Hematopoietic multipotent progenitor cell treated with erythropoietin and hydrocortisone succinate and interleukin-3 and kit ligand, for 17 days (in vitro differentiated cells): ENCODE measurements around the gene STPG4.

ENCODE experiments used
- DNase-seq: peaks from one replicate; pipeline ENCODE4 v3.0.0-alpha.2; 2015; ENCODE audit warnings: low spot score

STPG4 gene

DNA sequence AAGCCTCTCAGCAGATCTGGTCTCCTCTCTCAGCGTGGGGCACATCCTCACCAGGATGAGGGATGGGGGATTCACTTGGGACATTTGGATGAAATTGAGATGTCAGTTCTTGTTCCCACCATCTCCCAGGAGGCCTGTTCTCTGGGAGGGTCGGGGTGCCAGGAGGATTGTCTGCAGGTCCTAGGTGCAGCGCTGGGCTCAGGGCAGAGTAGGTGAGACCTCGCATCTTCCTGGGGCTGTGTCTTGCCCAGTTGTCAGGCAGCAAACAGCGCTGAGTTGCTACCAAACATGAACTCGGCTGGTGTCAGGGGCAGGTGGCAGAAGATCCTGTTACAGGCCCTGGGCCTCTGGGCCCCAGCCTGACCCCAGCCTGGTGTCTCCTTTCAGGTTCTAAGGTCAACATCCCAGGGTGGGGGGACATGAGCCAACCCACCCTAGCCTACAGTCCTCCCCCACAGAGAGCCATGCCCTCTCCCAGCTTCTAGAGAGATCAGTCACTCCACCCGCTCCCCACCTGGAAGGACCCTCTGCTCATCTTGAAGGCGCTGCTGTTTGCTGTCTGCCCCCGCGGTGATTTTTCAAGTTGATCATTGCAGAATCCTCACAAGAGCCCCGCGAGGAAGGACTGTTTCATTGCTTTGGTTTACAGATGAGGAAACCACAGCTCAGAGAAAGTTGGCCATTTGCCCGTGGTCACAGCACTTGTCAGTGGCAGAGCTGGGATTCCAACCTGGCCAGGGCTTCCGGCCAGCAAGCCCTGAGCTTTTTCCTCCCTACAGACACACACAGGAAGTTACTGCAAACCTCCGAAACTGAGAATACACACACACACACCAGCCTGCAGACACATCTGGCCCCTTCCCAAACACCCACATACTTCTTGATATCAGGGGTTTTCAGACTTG, 83.9 kb downstream of the STPG4 start:
- no peak for DNase-seq

- no peak for DNase-seq
Observed at GRCh38 chr2:47070155-47070919, 84.8 kb downstream of the STPG4 start.

- no peak for DNase-seq
Observed at GRCh38 chr2:47069628-47070154, 85.4 kb downstream of the STPG4 start.

GRCh38 chr2:47068981-47069627, 86.0 kb downstream of the STPG4 start:
- DNase-seq: no peak

DNA sequence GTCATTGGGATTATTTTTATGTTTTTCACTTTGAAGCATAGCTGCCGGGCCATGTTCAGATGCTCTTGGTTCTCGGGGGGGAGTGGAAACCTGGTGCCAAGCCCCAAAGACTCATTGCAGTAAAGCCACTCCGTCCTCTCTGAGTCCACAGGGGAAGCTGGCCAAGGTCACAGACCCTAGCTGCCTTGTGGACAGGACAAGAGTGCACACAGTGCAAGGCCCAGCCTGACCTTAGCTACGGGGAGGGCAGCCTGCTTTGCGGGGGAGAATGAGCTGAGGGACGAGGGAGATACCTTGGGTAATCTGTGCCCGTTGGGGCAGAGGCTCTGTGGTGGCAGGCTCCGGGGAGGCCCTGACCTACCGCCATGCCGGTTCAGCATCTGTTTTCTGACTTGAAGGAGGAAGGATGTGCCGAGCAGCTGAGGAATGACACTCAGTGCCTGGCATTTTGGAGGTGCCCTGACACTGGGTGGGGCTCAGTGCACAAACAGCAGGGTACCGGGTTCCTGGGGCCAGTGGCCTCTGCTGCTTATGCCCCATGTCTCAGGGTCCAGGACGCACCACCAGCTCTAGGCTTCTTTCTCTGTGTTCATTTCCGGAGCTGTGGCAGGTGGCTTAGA, 87.2 kb downstream of the STPG4 start:
- DNase-seq: no peak

- no peak for DNase-seq
Observed at GRCh38 chr2:47065771-47066380, 89.2 kb downstream of the STPG4 start.

DNA sequence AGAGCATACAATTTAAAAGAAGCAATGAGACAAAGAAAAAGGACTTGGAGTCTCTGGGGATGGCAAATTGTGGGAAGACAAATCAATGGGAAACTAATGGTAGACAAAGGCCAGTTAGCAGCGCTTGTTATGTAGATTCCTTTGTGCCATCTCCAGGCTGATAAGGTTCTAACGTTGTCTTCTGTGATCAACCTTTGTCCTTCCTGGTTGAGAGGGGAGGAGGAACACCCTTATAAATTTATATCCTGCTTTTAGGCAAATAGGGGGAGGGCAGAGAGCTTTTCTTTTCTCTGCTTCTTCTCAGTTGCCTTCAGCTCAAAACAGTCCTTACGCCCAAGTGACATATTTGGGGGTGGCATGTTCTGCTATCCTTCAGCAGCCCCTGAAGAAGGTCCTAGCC, 89.8 kb downstream of the STPG4 start:
- no peak for DNase-seq

DNA sequence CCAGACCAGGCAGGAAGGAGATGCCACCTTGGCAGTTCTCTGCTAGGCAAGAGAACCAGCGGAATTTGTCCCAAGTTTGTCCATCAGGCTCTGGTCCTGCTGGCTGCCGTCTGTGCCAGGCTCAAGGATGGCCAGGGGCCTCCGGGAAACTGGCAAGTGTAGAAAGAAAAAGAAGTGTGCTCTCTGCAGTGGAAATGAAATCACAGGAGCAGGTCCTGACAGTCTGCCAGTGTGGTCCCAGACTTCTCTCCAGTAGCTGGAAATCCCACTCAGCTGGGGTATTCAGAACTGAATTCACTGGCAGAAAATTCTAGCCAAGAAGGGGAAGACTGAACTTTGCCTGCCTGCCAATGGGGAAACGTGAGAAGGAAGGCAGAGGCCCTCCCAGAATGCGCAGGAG, 91.0 kb downstream of the STPG4 start:
- DNase-seq: no peak

GRCh38 chr2:47063538-47063930, 91.6 kb downstream of the STPG4 start:
- DNase-seq: no peak

GRCh38 chr2:47062681-47063537, 92.2 kb downstream of the STPG4 start:
- no peak for DNase-seq

DNA sequence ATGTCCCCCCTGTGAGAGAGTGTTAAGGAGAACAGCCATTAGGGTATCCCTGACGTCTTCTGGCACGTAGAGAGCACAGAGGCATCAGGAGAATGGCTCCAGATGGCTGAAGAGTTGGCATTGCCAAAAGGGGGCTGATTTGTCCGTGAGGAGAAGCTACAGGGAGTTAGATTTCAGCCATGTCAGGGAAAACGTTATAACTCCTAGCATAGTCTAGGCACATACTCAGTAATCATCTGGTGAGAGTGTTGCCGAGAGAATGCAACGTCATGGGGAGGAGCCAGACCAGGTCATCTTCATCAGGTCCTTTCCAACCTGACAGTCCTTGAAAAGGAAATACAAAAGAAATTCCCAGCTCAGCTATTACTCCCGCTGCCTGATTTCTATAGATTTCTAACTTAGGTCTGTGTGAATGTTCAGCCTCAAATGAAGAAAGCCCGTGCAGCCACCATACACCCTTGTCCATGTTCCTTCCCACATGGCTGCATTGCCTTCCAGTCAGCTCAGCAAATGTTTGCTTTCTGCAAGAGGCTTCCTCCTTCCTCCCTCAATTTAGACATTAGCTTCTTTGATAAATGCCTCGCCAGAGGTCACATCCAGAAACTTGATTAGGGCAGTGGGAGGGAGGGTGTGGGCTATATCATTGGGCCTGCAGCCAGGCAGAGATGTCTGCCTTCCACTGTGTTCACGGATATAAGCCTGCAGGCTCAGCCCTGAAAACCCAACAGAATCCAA, 93.0 kb downstream of the STPG4 start:
- peak; percentile 45 for DNase-seq

- no peak for DNase-seq
Observed at GRCh38 chr2:47060652-47061170, 94.4 kb downstream of the STPG4 start.

- DNase-seq: no peak
Observed at GRCh38 chr2:47058003-47058931, 96.8 kb downstream of the STPG4 start.

DNA sequence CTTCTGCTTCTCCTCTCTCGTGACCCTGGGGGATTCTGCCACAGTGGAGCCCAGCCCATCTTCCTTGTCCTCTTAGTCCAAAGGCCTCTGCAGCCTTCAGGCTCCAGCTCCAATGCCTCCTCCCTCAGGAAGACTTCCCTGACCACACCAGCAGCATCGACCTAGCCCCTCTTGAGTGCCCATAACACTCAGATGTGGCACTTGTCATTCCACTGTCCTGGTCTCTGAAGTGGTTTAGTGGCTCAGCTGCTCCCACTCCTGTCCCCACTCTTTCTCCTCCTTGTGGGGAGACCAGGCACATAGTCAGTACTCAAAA, 97.5 kb downstream of the STPG4 start:
- no peak for DNase-seq

DNA sequence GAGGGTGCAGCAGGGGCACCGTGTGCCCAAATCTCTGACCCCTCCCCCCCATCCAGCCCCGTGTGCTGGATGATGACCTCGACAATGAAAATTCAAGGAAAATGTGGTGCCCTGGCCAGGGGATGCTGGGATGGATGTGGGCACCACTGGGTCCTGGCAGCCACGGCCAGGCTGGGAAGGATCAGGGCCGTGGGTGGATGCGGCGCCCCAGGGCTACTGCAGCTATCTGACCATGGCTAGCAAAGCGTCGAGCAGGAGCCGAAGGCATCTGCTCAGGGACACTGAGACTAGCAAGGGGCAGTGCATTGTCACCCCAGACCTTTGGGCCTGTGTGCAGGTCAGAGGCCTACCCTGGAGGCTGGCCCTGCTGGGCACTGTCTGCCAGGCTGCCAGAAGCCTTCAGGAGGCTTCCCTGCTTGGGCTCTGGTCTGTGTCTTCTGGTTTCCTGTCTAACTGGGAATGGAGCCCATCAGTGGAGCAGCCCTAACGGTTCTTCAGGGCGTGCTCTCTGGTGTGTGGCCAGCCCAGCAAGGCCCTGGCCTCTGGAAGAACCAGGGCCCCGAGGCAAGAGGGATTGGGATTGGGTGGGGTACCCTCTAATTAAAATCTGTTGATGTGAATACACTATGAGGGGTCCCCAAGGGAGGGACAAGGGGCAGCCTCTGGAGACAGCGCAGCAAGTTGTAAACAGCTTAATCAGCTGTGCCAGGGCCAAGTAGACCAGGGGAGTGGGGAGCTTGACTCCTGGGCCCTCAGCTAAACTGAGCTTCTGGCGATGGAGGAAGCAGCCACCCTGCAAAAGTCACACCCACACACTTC, 98.0 kb downstream of the STPG4 start:
- DNase-seq: no peak

- no peak for DNase-seq
Observed at GRCh38 chr2:47056374-47056773, 98.7 kb downstream of the STPG4 start.

DNA sequence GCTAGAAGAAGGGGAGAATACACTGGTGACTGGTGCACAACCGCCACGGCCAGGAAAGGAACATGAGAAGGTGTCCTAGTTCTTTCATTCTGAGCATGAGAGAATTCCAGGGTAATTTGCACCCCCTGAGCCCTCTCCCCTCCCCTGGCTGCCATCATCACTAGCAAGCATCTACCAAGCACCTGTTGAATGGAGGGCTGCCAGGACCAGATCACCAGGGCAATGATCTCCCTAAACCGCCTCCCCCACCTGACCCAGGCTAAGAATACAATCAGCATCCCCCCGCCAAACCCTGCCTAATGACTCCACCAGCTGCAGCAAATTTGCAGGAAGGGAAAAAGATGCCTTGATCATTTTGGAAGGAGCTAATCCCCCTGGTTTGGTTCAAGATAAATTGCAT, 100.2 kb downstream of the STPG4 start:
- DNase-seq: no peak

GRCh38 chr2:47054036-47054555, 101.0 kb downstream of the STPG4 start:
- DNase-seq: no peak
